Measurements from ENCODE around the gene PDZRN3.

DNA sequence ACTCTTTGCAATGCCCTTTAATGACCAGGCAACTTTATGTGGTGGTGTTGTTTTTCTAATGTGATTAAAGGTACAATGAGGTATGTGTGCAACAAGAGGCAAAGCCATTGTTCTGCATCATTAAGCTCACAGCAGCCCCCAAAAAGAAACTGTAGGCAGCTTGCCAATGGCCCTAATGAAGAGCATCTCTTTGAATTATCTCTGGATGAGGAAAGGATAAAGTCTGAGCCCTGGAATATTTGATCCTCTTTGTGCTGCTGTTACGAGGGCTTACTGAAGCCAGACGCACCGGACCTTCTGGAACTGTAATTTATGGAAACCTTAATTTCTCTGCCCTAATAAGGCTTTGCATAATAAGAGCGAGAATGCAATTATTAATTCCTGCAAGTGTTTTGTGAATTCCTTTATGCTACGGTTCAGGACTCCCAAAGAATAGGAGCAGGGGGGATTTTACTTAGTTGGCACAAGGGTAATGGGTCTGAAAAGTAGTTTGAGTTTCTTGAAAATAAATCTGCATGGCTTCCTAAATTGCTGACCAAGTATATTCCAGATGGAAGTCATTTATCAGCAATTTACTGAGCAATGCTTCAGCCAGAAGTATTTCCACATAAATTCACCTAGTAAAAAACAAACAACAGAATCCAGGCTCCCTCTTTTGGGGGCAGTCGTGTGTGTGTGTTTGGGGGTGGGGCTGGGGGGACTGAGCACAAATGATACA lies 193.4 kb downstream of the PDZRN3 start:
- TF ChIP-seq, protein P1, sequence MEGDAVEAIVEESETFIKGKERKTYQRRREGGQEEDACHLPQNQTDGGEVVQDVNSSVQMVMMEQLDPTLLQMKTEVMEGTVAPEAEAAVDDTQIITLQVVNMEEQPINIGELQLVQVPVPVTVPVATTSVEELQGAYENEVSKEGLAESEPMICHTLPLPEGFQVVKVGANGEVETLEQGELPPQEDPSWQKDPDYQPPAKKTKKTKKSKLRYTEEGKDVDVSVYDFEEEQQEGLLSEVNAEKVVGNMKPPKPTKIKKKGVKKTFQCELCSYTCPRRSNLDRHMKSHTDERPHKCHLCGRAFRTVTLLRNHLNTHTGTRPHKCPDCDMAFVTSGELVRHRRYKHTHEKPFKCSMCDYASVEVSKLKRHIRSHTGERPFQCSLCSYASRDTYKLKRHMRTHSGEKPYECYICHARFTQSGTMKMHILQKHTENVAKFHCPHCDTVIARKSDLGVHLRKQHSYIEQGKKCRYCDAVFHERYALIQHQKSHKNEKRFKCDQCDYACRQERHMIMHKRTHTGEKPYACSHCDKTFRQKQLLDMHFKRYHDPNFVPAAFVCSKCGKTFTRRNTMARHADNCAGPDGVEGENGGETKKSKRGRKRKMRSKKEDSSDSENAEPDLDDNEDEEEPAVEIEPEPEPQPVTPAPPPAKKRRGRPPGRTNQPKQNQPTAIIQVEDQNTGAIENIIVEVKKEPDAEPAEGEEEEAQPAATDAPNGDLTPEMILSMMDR (IDR thresholded peaks at IDR 0.05) = no peak
- TF ChIP-seq POLR2A (IDR thresholded peaks at IDR 0.05) (no peak), POLR2AphosphoS5 (IDR thresholded peaks at IDR 0.05) (no peak), EP300 (IDR thresholded peaks at IDR 0.05) (no peak)
